ENCODE results near the gene ISL2.

- TF ChIP-seq POLR2A (IDR thresholded peaks at IDR 0.05; ENCODE audit: low read depth) = no peak
- no peak for TF ChIP-seq POLR2AphosphoS5 (IDR thresholded peaks at IDR 0.05)
- TF ChIP-seq CTCF (IDR thresholded peaks at IDR 0.05) = no peak
- no peak for TF ChIP-seq EP300 (IDR thresholded peaks at IDR 0.05)
Measured at GRCh38 chr15:76303909-76304308, 32.7 kb upstream of the ISL2 start.
